Mesenchymal stem cell (in vitro differentiated cells and primary cell): Measurements from ENCODE around the gene FSTL4.

ENCODE experiments used
- DNase-seq: peaks from one replicate; pipeline ENCODE4 v3.0.0-alpha.2; 2013
- H2AFZ ChIP-seq: one replicate; pipeline ENCODE4 v1.6.1; 2013; ENCODE audit warnings: low read depth, mild to moderate bottlenecking, control low read depth, inconsistent platforms, low read length, moderate library complexity
- H2AK5ac ChIP-seq: 2 replicates; pipeline ENCODE4 v1.6.1; 2013; ENCODE audit warnings: low read length, moderate library complexity, mild to moderate bottlenecking, inconsistent platforms; ENCODE audit not compliant: severe bottlenecking
- H2BK120ac ChIP-seq: one replicate; pipeline ENCODE4 v1.6.1; 2013; ENCODE audit warnings: low read depth, mild to moderate bottlenecking, inconsistent platforms, low read length, moderate library complexity
- H2BK12ac ChIP-seq, 2 experiments: one replicate each; pipeline ENCODE4 v1.6.1; 2013; ENCODE audit warnings: inconsistent platforms in 2 of 2, low read length in 2 of 2, mild to moderate bottlenecking in 2 of 2, moderate library complexity in 2 of 2, control low read depth in 1 of 2
- H2BK15ac ChIP-seq: one replicate; pipeline ENCODE4 v1.6.1; 2013; ENCODE audit warnings: mild to moderate bottlenecking, low read depth, inconsistent platforms; ENCODE audit not compliant: poor library complexity, severe bottlenecking
- H2BK5ac ChIP-seq: 2 replicates; pipeline ENCODE4 v1.6.1; 2013; ENCODE audit warnings: low read depth, mild to moderate bottlenecking, low read length, control low read depth, inconsistent platforms; ENCODE audit not compliant: poor library complexity, severe bottlenecking
- H3K14ac ChIP-seq, 2 experiments: one replicate each; pipeline ENCODE4 v1.6.1; 2013; ENCODE audit warnings: inconsistent platforms in 2 of 2, low read length in 2 of 2, control low read depth in 1 of 2, mild to moderate bottlenecking in 1 of 2, moderate library complexity in 1 of 2
- H3K18ac ChIP-seq, 2 experiments: one replicate each; pipeline ENCODE4 v1.6.1; 2013; ENCODE audit warnings: inconsistent platforms in 2 of 2, low read length in 2 of 2, control low read depth in 1 of 2, low read depth in 1 of 2, mild to moderate bottlenecking in 1 of 2
- H3K23ac ChIP-seq, 2 experiments: one replicate each; pipeline ENCODE4 v1.6.1; 2013; ENCODE audit warnings: inconsistent platforms in 2 of 2, low read length in 2 of 2, mild to moderate bottlenecking in 2 of 2, moderate library complexity in 2 of 2, control low read depth in 1 of 2
- H3K27ac ChIP-seq: 2 replicates; pipeline ENCODE4 v1.5.1; 2013; ENCODE audit warnings: mild to moderate bottlenecking, moderate library complexity, low read length, control low read depth, inconsistent platforms; ENCODE audit not compliant: poor library complexity, severe bottlenecking
- H3K27me3 ChIP-seq, 2 experiments: 2 replicates each; pipeline versions ENCODE4 v1.6.1 to v1.7.0; 2013; ENCODE audit warnings: low read length in 2 of 2, mild to moderate bottlenecking in 2 of 2, moderate library complexity in 2 of 2, control low read depth in 1 of 2, inconsistent platforms in 1 of 2; ENCODE audit not compliant: control insufficient read depth in 1 of 2, insufficient read depth in 1 of 2
- H3K36me3 ChIP-seq, 2 experiments: 2 replicates each; pipeline versions ENCODE4 v1.6.1 to v1.7.0; 2013; ENCODE audit warnings: low read length in 2 of 2, control low read depth in 1 of 2, inconsistent platforms in 1 of 2, low read depth in 1 of 2, mild to moderate bottlenecking in 1 of 2; ENCODE audit not compliant: insufficient read depth in 2 of 2, control insufficient read depth in 1 of 2
- H3K4ac ChIP-seq, 2 experiments: one replicate each; pipeline ENCODE4 v1.6.1; 2013; ENCODE audit warnings: inconsistent platforms in 2 of 2, low read length in 2 of 2, mild to moderate bottlenecking in 2 of 2, moderate library complexity in 2 of 2, control low read depth in 1 of 2, low read depth in 1 of 2
- H3K4me1 ChIP-seq: 2 replicates; pipeline ENCODE4 v1.6.1; 2013; ENCODE audit warnings: low read depth, low read length, control low read depth; ENCODE audit not compliant: control insufficient read depth, insufficient read depth
- H3K4me2 ChIP-seq: 2 replicates; pipeline ENCODE4 v1.6.1; 2013; ENCODE audit warnings: low read length, mild to moderate bottlenecking, inconsistent platforms; ENCODE audit not compliant: poor library complexity, severe bottlenecking
- H3K4me3 ChIP-seq, 2 experiments: 2 replicates each; pipeline versions ENCODE4 v1.5.1 to v1.7.0; 2013; ENCODE audit warnings: low read length in 2 of 2, mild to moderate bottlenecking in 2 of 2, control low read depth in 1 of 2, low read depth in 1 of 2; ENCODE audit not compliant: insufficient read depth in 1 of 2
- H3K79me1 ChIP-seq: replicated peaks from 2 replicates; pipeline ENCODE4 v1.6.1; 2013; ENCODE audit warnings: mild to moderate bottlenecking, control low read depth, low read length, inconsistent platforms; ENCODE audit not compliant: poor library complexity, severe bottlenecking
- H3K9ac ChIP-seq: 2 replicates; pipeline ENCODE4 v1.7.0; 2013; ENCODE audit warnings: mild to moderate bottlenecking, low read length, moderate library complexity
- H3K9me3 ChIP-seq: 2 replicates; pipeline ENCODE4 v1.7.0; 2013; ENCODE audit warnings: mild to moderate bottlenecking, low read length; ENCODE audit not compliant: control insufficient read depth
- H4K8ac ChIP-seq: one replicate; pipeline ENCODE4 v1.6.1; 2013; ENCODE audit warnings: inconsistent platforms, mild to moderate bottlenecking, low read length, moderate library complexity
- H4K91ac ChIP-seq: one replicate; pipeline ENCODE4 v1.6.1; 2013; ENCODE audit warnings: mild to moderate bottlenecking, low read length, inconsistent platforms
- WGBS: methylation state at CpG from one replicate; pipeline ENCODE4 v1.1.7; 2013; ENCODE audit warnings: mixed read lengths; 5-methylcytosine and 5-hydroxymethylcytosine counted together

The FSTL4 gene

GRCh38 chr5:133458435-133458834 lies 153.9 kb downstream of the FSTL4 start:
- Histone ChIP-seq H3K18ac (no peak overlapping the region), H4K8ac (peak overlapping the region; percentile 31), H2AK5ac (no peak overlapping the region), H2BK15ac (no peak overlapping the region), H3K4ac (no peak overlapping the region), H2AFZ (no peak overlapping the region), H3K79me1 (no peaks in the 10 kb centered on the region), H3K36me3 (no peaks in the 10 kb centered on the region), H2BK12ac (no peak overlapping the region), H3K27me3 (peaks cover 15 to 36% of the 10 kb centered on the region in 2 experiments), H2BK5ac (no peak overlapping the region), H3K23ac (no peak overlapping the region), H3K27ac (no peak overlapping the region), H3K4me3 (no peak overlapping the region), H4K91ac (no peak overlapping the region), H3K14ac (no peak overlapping the region), H3K9ac (no peak overlapping the region), H3K4me2 (no peak overlapping the region), H3K4me1 (no peaks in the 10 kb centered on the region), H3K9me3 (no peaks in the 10 kb centered on the region), H2BK120ac (no peak overlapping the region)
- DNase-seq: no peak
- WGBS: 88% methylated on average over 2 of the region's 2 CpGs

GRCh38 chr5:133457439-133458355 lies 154.6 kb downstream of the FSTL4 start:
- no peak overlapping the region for H3K18ac ChIP-seq
- no peaks in the 10 kb centered on the region for H3K36me3 ChIP-seq
- H3K4me3 ChIP-seq: no peak overlapping the region
- H2BK120ac ChIP-seq: no peak overlapping the region
- H3K23ac ChIP-seq: no peak overlapping the region
- H3K4me2 ChIP-seq: no peak overlapping the region
- H3K79me1 ChIP-seq: no peaks in the 10 kb centered on the region
- H3K4me1 ChIP-seq: no peaks in the 10 kb centered on the region
- H2BK5ac ChIP-seq: no peak overlapping the region
- H3K14ac ChIP-seq: no peak overlapping the region
- no peak overlapping the region for H3K9ac ChIP-seq
- no peak overlapping the region for H2AK5ac ChIP-seq
- H2BK12ac ChIP-seq: no peak overlapping the region
- H2BK15ac ChIP-seq: no peak overlapping the region
- H2AFZ ChIP-seq: no peak overlapping the region
- H3K4ac ChIP-seq: no peak overlapping the region
- WGBS: 85% methylated on average over 7 of the region's 12 CpGs
- no peak overlapping the region for H4K8ac ChIP-seq
- H3K9me3 ChIP-seq: no peaks in the 10 kb centered on the region
- H3K27me3 ChIP-seq: peaks cover 22 to 39% of the 10 kb centered on the region in 2 experiments
- DNase-seq: no peak
- H4K91ac ChIP-seq: no peak overlapping the region
- H3K27ac ChIP-seq: no peak overlapping the region

GRCh38 chr5:133456933-133457402 lies 155.4 kb downstream of the FSTL4 start:
- Histone ChIP-seq H3K18ac (no peak overlapping the region), H3K9ac (no peak overlapping the region), H2BK15ac (no peak overlapping the region), H3K79me1 (no peaks in the 10 kb centered on the region), H2BK120ac (no peak overlapping the region), H3K9me3 (no peaks in the 10 kb centered on the region), H3K14ac (no peak overlapping the region), H4K8ac (no peak overlapping the region), H3K4me2 (no peak overlapping the region), H3K4ac (no peak overlapping the region), H2BK12ac (no peak overlapping the region), H3K23ac (no peak overlapping the region), H2AK5ac (no peak overlapping the region), H2AFZ (no peak overlapping the region), H3K27me3 (peaks cover 25 to 42% of the 10 kb centered on the region in 2 experiments), H4K91ac (no peak overlapping the region), H3K36me3 (no peaks in the 10 kb centered on the region), H3K4me1 (no peaks in the 10 kb centered on the region), H3K27ac (no peak overlapping the region), H2BK5ac (no peak overlapping the region), H3K4me3 (no peak overlapping the region)
- no peak for DNase-seq
- WGBS: 86% methylated on average over 4 of the region's 4 CpGs

- no peaks in the 10 kb centered on the region for H3K9me3 ChIP-seq
- no peak overlapping the region for H3K4ac ChIP-seq
- H2AFZ ChIP-seq: no peak overlapping the region
- H2BK15ac ChIP-seq: no peak overlapping the region
- no peak overlapping the region for H4K8ac ChIP-seq
- no peaks in the 10 kb centered on the region for H3K79me1 ChIP-seq
- no peak overlapping the region for H3K4me2 ChIP-seq
- no peaks in the 10 kb centered on the region for H3K4me1 ChIP-seq
- no peaks in the 10 kb centered on the region for H3K36me3 ChIP-seq
- H3K27me3 ChIP-seq: peaks cover 25 to 52% of the 10 kb centered on the region in 2 experiments
- no peak overlapping the region for H2AK5ac ChIP-seq
- H2BK12ac ChIP-seq: no peak overlapping the region
- H3K18ac ChIP-seq: no peak overlapping the region
- WGBS: 83% methylated on average over 5 of the region's 5 CpGs
- H3K27ac ChIP-seq: no peak overlapping the region
- no peak overlapping the region for H4K91ac ChIP-seq
- no peak overlapping the region for H3K4me3 ChIP-seq
- H2BK120ac ChIP-seq: no peak overlapping the region
- no peak overlapping the region for H3K9ac ChIP-seq
- no peak overlapping the region for H3K14ac ChIP-seq
- H2BK5ac ChIP-seq: no peak overlapping the region
- no peak overlapping the region for H3K23ac ChIP-seq
- no peak for DNase-seq
These were observed 156.7 kb downstream of the FSTL4 start for GRCh38 chr5:133455676-133456075.
